Chondrocyte (in vitro differentiated cells): ENCODE data around the gene WDR48. TPM values are rescaled to one million over a fixed set of nuclear protein-coding genes. Genes with fewer than 3 reads are reported as not detected.

Experiments used
- DNase-seq: peaks from one replicate; pipeline ENCODE4 v3.0.0; 2021; ENCODE audit warnings: mixed read lengths, low spot score
- H3K27ac Mint-ChIP-seq: one replicate; pipeline ENCODE4 v1.8.0; 2021; ENCODE audit warnings: mild to moderate bottlenecking, moderate library complexity, mixed read lengths; ENCODE audit not compliant: unreplicated experiment
- H3K27me3 Mint-ChIP-seq: 2 replicates; pipeline ENCODE4 v1.8.0; 2021; ENCODE audit warnings: low read depth, mixed read lengths
- H3K36me3 Mint-ChIP-seq: 2 replicates; pipeline ENCODE4 v1.8.0; 2021; ENCODE audit warnings: low read depth, mixed read lengths
- H3K4me1 Mint-ChIP-seq: 2 replicates; pipeline ENCODE4 v1.8.0; 2021; ENCODE audit warnings: low read depth, mild to moderate bottlenecking, mixed read lengths
- H3K4me3 Mint-ChIP-seq: one replicate; pipeline ENCODE4 v1.8.0; 2021; ENCODE audit warnings: mild to moderate bottlenecking, moderate library complexity, mixed read lengths; ENCODE audit not compliant: unreplicated experiment
- H3K9me3 Mint-ChIP-seq: 2 replicates; pipeline ENCODE4 v1.8.0; 2021; ENCODE audit warnings: low read depth, mixed read lengths
- total RNA-seq: library from RNA; stranded (reverse); gene quantifications from 3 replicates; pipeline ENCODE4 v1.2.1, GENCODE V29; 2021
- TF ChIP-seq, protein P1 (sequence below): fragments of 200-600 bp; sonication (generic); IDR thresholded peaks from 2 replicates; pipeline ENCODE4 v1.5.0; 2021; ENCODE audit warnings: antibody characterized with exemption, mild to moderate bottlenecking, moderate library complexity

The WDR48 gene
- total RNA-seq, 1 donor from 2014 or later: 31.8 TPM

DNA sequence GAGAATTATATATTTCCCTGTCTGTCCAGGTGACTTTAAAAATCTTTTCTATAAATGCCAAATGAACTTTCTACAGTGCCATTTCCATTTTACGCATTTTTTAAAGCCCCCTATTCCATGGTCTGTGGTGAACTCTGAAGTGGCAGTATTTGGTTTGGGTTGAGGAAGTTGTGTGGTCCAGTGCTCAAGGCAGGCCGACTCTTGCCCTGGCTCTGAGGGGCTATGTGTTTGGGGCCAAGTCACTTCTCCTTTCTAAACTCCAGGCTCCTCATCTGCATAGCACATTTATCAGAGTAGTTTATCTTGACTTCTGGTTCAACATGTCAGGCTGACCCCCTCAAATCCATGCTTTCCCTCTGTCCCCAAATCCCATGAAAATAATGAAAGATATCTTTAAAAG, 69.8 kb downstream of the WDR48 start:
- no peaks in the 10 kb centered on the region for H3K27me3 Mint-ChIP-seq
- H3K9me3 Mint-ChIP-seq: no peaks in the 10 kb centered on the region
- H3K27ac Mint-ChIP-seq: no peak overlapping the region
- peaks cover 18% of the 10 kb centered on the region for H3K4me1 Mint-ChIP-seq
- TF ChIP-seq, protein P1, sequence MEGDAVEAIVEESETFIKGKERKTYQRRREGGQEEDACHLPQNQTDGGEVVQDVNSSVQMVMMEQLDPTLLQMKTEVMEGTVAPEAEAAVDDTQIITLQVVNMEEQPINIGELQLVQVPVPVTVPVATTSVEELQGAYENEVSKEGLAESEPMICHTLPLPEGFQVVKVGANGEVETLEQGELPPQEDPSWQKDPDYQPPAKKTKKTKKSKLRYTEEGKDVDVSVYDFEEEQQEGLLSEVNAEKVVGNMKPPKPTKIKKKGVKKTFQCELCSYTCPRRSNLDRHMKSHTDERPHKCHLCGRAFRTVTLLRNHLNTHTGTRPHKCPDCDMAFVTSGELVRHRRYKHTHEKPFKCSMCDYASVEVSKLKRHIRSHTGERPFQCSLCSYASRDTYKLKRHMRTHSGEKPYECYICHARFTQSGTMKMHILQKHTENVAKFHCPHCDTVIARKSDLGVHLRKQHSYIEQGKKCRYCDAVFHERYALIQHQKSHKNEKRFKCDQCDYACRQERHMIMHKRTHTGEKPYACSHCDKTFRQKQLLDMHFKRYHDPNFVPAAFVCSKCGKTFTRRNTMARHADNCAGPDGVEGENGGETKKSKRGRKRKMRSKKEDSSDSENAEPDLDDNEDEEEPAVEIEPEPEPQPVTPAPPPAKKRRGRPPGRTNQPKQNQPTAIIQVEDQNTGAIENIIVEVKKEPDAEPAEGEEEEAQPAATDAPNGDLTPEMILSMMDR: no peak
- no peak for DNase-seq
- no peak overlapping the region for H3K4me3 Mint-ChIP-seq
- H3K36me3 Mint-ChIP-seq: peaks cover 3% of the 10 kb centered on the region

DNA sequence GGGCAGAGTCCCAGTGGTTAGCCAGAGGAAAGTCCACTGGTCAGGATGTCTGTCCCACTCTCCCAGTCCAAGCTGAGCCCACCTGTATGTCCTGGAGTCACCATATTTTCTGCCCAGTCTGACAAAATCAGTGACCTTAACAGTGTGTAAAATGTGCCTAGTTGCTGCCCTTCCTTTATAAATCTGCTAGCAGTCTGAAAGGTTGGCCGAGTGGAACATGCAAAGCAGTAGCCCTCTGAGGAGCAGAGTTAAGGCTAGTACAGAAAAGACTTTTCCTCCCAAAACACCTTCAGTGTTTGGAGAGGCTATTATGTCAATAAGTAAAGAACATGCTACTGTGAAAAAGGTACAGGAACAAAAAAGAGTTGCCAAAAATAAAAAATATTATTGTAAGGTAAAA, 71.0 kb downstream of the WDR48 start:
- Mint-ChIP-seq H3K27ac (no peak overlapping the region), H3K4me1 (peaks cover 19% of the 10 kb centered on the region), H3K9me3 (no peaks in the 10 kb centered on the region), H3K27me3 (no peaks in the 10 kb centered on the region), H3K4me3 (no peak overlapping the region), H3K36me3 (peaks cover 3% of the 10 kb centered on the region)
- DNase-seq: no peak
- TF ChIP-seq, protein P1: no peak

DNA sequence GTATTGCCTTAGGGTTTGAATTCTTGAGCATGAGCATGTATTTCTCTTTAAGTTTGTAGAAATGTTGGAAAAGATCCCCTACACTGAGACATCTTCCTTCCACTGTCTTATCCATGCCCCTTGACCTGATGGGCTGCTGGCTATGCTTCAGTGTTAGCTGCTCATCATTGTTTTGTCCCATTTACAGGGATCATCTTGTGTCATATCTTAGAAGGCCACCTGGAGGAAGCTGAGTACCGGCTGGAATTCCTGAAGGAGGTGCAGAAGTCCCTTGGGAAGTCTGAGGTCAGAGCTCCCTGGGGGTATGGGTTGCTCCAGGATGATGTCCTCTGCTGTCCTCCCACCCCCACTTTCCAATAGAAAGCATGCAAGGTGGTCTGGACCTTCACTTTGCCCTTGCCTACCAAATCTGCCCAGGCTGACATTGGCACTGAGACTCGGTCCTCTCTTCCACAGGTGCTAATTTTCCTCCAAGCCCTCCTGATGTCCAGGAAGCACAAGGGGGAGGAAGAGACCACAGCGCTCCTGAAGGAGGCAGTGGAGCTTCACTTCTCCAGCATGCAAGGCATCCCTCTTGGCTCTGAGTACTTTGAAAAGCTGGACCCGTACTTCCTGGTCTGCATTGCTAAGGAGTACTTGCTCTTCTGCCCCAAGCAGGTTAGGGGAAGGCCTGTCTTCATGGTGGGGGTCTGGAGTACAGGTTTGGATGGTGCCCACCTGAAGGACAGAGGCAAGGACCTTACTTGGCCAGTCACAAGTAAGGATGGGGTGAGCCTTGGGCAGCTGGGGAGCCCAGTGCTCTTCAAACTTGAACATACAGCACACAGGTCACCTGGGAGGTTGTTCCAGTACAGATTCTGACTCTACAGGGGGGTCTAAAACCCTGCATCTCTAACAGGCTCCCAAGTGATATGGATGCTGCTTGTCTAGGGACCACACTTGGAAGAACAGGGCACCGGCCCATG, 73.3 kb downstream of the WDR48 start:
- Mint-ChIP-seq H3K4me1 (peaks cover 19% of the 10 kb centered on the region), H3K36me3 (peaks cover 2% of the 10 kb centered on the region), H3K4me3 (no peak overlapping the region), H3K27me3 (no peaks in the 10 kb centered on the region), H3K27ac (peak overlapping the region; percentile 41), H3K9me3 (no peaks in the 10 kb centered on the region)
- TF ChIP-seq, protein P1: peak; percentile 69
- peak; percentile 32 for DNase-seq

DNA sequence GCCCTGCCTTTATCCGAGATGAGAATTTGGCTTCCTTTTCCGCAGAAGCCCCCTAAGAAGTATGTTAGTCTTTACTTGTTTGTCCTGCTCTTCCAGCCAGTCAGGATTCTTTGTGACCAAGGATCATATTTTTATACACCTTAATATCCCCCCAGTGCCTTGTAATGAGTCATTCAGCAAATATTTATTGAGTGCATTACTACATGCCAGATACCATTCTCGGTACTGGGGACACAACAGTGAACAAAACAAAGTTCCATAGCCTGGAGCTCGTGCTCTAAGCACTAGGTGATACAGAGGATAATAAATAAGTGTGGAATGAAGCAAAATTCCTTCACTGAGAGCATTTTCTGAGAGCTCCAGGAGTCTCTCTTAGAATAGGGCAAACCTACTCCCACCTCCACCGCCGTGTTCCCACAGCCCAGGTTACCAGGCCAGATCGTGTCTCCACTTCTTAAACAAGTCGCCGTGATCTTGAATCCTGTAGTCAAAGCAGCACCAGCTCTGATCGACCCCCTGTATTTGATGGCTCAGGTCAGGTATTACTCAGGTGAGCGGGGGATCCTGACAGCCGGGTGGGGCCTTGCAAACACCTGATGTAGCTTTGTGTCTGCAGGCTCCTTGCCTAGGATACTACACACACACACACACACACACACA, 74.2 kb downstream of the WDR48 start:
- Mint-ChIP-seq H3K36me3 (peaks cover 2% of the 10 kb centered on the region), H3K27ac (no peak overlapping the region), H3K9me3 (no peaks in the 10 kb centered on the region), H3K27me3 (no peaks in the 10 kb centered on the region), H3K4me3 (no peak overlapping the region), H3K4me1 (peaks cover 19% of the 10 kb centered on the region)
- TF ChIP-seq, protein P1: no peak
- DNase-seq: peak; percentile 35

DNA sequence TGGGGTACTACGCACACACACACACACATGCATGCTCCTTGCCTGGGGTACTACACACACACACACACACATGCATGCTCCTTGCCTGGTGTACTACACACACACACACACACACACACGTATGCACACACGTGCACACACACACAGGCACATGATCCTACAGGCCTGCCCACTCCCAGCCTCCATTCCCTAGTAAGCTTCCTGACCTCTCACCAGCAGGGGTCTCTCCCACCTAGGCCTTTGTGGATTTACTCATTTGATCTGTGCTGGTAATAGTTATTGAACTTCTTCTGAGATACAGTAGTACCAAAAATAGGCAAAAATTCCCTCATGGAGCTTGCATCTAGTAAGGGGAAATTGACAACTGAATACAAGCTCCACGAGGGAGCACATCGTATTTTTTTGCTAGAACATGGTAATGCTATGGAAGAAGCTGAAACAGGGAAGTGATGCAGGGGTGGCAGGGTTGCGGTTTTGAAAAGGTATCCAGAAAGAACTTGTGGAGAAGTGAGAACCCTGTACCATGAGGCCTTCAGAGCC, 74.8 kb downstream of the WDR48 start:
- no peak overlapping the region for H3K4me3 Mint-ChIP-seq
- TF ChIP-seq, protein P1: peak; percentile 77
- no peaks in the 10 kb centered on the region for H3K27me3 Mint-ChIP-seq
- H3K36me3 Mint-ChIP-seq: peaks cover 2% of the 10 kb centered on the region
- H3K9me3 Mint-ChIP-seq: no peaks in the 10 kb centered on the region
- peaks cover 19% of the 10 kb centered on the region for H3K4me1 Mint-ChIP-seq
- peak; percentile 29 for DNase-seq
- H3K27ac Mint-ChIP-seq: no peak overlapping the region
